ENCODE results near the gene PNCK.

DNA sequence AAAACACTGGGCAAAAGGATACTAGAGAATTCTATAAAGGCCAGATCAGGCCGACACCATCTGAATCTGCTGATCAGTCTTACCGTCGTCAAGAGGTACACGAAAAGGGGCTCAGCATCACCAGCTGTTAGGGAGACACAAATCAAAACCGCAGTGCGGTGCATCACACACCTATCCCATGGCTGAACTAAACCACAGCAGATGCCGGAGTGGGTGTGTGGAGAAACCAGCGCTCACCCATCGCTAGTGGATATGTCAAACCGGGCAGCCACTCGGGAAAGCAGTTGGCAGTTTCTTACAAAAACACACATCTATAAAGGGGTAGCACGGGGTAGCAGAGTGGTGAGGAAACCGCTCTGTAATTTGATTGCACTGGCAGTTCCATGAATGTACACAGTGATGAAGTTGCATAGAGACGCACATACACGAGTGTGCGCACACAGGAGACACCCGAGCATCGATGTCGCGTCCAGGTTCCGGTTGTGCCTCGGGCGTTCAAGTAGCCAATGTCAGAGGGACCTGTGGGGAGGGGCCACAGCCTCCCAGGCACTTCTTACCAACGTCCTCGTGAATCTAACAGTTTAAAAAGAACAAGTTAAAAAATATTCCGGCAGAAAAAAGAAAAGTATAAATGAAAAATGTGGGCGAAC is 51.5 kb downstream of the PNCK start:
- TF ChIP-seq, protein P1, sequence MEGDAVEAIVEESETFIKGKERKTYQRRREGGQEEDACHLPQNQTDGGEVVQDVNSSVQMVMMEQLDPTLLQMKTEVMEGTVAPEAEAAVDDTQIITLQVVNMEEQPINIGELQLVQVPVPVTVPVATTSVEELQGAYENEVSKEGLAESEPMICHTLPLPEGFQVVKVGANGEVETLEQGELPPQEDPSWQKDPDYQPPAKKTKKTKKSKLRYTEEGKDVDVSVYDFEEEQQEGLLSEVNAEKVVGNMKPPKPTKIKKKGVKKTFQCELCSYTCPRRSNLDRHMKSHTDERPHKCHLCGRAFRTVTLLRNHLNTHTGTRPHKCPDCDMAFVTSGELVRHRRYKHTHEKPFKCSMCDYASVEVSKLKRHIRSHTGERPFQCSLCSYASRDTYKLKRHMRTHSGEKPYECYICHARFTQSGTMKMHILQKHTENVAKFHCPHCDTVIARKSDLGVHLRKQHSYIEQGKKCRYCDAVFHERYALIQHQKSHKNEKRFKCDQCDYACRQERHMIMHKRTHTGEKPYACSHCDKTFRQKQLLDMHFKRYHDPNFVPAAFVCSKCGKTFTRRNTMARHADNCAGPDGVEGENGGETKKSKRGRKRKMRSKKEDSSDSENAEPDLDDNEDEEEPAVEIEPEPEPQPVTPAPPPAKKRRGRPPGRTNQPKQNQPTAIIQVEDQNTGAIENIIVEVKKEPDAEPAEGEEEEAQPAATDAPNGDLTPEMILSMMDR (IDR thresholded peaks at IDR 0.05 in 2 of 3, conservative IDR thresholded peaks at IDR 0.05 in 1 of 3; ENCODE audit: control insufficient read depth in 2 of 3, extremely low read depth in 1 of 3, insufficient read depth in 1 of 3, low read depth in 3 of 3, low read length in 3 of 3), result no peak
- no peak for TF ChIP-seq POLR2A (IDR thresholded peaks at IDR 0.05; ENCODE audit: low read depth, low read length)
- TF ChIP-seq RCOR1 (conservative IDR thresholded peaks at IDR 0.05; ENCODE audit: low read depth, low read length), result no peak
- no peak for TF ChIP-seq EP300 (IDR thresholded peaks at IDR 0.05; ENCODE audit: borderline replicate concordance in 1 of 2, control insufficient read depth in 1 of 2, low read depth in 2 of 2, low read length in 2 of 2)
- no peak for TF ChIP-seq CHD2 (IDR thresholded peaks at IDR 0.05; ENCODE audit: borderline replicate concordance, low read depth, low read length)
- no peak for TF ChIP-seq MYC (IDR thresholded peaks at IDR 0.05; ENCODE audit: insufficient read depth, insufficient read length, insufficient replicate concordance, low read length, severe bottlenecking)
